Ishikawa (cell line): Measurements from ENCODE around the gene TAS2R30.

Source experiments
- CREB1 ChIP-seq: IDR thresholded peaks from 2 replicates; pipeline ENCODE4 v1.6.1; 2012; ENCODE audit warnings: low read depth
- EGR1 ChIP-seq: IDR thresholded peaks from 2 replicates; pipeline ENCODE4 v1.6.1; 2012
- NFIC ChIP-seq: IDR thresholded peaks from 2 replicates; pipeline ENCODE4 v1.6.1; 2012
- RAD21 ChIP-seq: IDR thresholded peaks from 2 replicates; pipeline ENCODE4 v1.6.1; 2012; ENCODE audit warnings: low read depth
- REST ChIP-seq: IDR thresholded peaks from 2 replicates; pipeline ENCODE4 v1.6.1; 2012; ENCODE audit warnings: low read depth, mild to moderate bottlenecking
- TCF12 ChIP-seq: IDR thresholded peaks from 2 replicates; pipeline ENCODE4 v1.6.1; 2012; ENCODE audit warnings: low read depth
- ZBTB7A ChIP-seq: IDR thresholded peaks from 2 replicates; pipeline ENCODE4 v1.6.1; 2012; ENCODE audit warnings: low read depth

GRCh38 chr12:11158885-11159444, 24.5 kb upstream of the TAS2R30 start:
- TF ChIP-seq ZBTB7A (no peak), TCF12 (no peak), REST (no peak), RAD21 (no peak), NFIC (no peak), EGR1 (no peak), CREB1 (no peak)
